T47D (cell line): ENCODE results near the gene ALDOB.
A peak's percentile ranks its signal among the peaks of the same experiment; 100 is the strongest.

Source experiments
- DNase-seq, 2 experiments: peaks; one replicate each; pipeline versions ENCODE4 v3.0.0 to v3.0.0-alpha.2; 2011 to 2012; ENCODE audit warnings: low read depth in 1 of 2, low spot score in 1 of 2
- JUND ChIP-seq: IDR thresholded peaks from 2 replicates; pipeline ENCODE4 v1.6.1; 2012; ENCODE audit warnings: low read depth
- in situ Hi-C: cut with HindIII; loops from 2 replicates; pipeline ENCODE4 v1.10.0; 2016; ENCODE audit warnings: low sequenced_read_pairs, low pct_unique_long_range_greater_than_20kb

Gene ALDOB

GRCh38 chr9:101449071-101449721 lies 13.6 kb upstream of the ALDOB start:
- no peak for TF ChIP-seq JUND
- DNase-seq = peak; percentile 66 to 82
- in situ Hi-C loops = no loop called here

GRCh38 chr9:101448680-101449070 lies 13.1 kb upstream of the ALDOB start:
- in situ Hi-C loops = no loop called here
- no peak for TF ChIP-seq JUND
- DNase-seq = no peak

GRCh38 chr9:101446732-101447131 lies 11.2 kb upstream of the ALDOB start:
- in situ Hi-C loops = no loop called here
- no peak for DNase-seq
- no peak for TF ChIP-seq JUND

- no peak for TF ChIP-seq JUND
- no peak for DNase-seq
- in situ Hi-C loops = no loop called here
Observed at GRCh38 chr9:101445353-101446029, 9.9 kb upstream of the ALDOB start.

GRCh38 chr9:101443364-101443771 lies 7.8 kb upstream of the ALDOB start:
- in situ Hi-C loops = no loop called here
- no peak for DNase-seq
- TF ChIP-seq JUND = no peak

- DNase-seq = no peak
- in situ Hi-C loops = no loop called here
- no peak for TF ChIP-seq JUND
Observed at GRCh38 chr9:101442736-101443135, 7.2 kb upstream of the ALDOB start.

- in situ Hi-C loops = no loop called here
- DNase-seq = no peak
- no peak for TF ChIP-seq JUND
Observed at GRCh38 chr9:101442318-101442717, 6.7 kb upstream of the ALDOB start.

GRCh38 chr9:101440714-101441230 lies 5.2 kb upstream of the ALDOB start:
- in situ Hi-C loops = no loop called here
- no peak for DNase-seq
- no peak for TF ChIP-seq JUND

GRCh38 chr9:101438523-101438922 lies 2.9 kb upstream of the ALDOB start:
- DNase-seq = no peak
- TF ChIP-seq JUND = no peak
- in situ Hi-C loops = no loop called here

- TF ChIP-seq JUND = no peak
- in situ Hi-C loops = no loop called here
- no peak for DNase-seq
Observed at GRCh38 chr9:101437806-101438232, 2.2 kb upstream of the ALDOB start.

- in situ Hi-C loops = no loop called here
- no peak for DNase-seq
- no peak for TF ChIP-seq JUND
Observed at GRCh38 chr9:101434998-101435397, 576 bp downstream of the ALDOB start.

- no peak for TF ChIP-seq JUND
- in situ Hi-C loops = no loop called here
- no peak for DNase-seq
Observed at GRCh38 chr9:101433229-101433628, 2.3 kb downstream of the ALDOB start.

GRCh38 chr9:101432740-101433139 lies 2.8 kb downstream of the ALDOB start:
- no peak for TF ChIP-seq JUND
- DNase-seq = no peak
- in situ Hi-C loops = no loop called here

GRCh38 chr9:101432171-101432570 lies 3.4 kb downstream of the ALDOB start:
- TF ChIP-seq JUND = no peak
- in situ Hi-C loops = no loop called here
- DNase-seq = no peak
